PC-9 (cell line): ENCODE measurements around the gene PUS1. TPM values are rescaled to one million over a fixed set of nuclear protein-coding genes. Genes with fewer than 3 reads are reported as not detected.

Source experiments
- BruUV-seq: library from RNA; stranded (reverse); fragments of 400-500 nt; replicated peaks from 2 replicates; lab custom pipeline; 2021; lab: Mats Ljungman, UMichigan
- CTCF ChIA-PET: fragments of 300-600 bp; sonication (Branson Sonifier 250); formaldehyde crosslinking; loops from one replicate; lab custom pipeline; 2022; ENCODE audit warnings: antibody characterized with exemption; lab: Charles Lee
- POLR2A ChIA-PET: fragments of 300-600 bp; sonication (Branson Sonifier 250); formaldehyde crosslinking; loops from one replicate; lab custom pipeline; 2022; ENCODE audit warnings: antibody characterized with exemption; ENCODE audit not compliant: unreplicated experiment; lab: Charles Lee
- DNase-seq, 2 experiments: peaks; one replicate each; pipeline versions ENCODE4 v3.0.0 to v3.0.0-alpha.2; 2015 to 2022; ENCODE audit warnings: mixed read lengths in 1 of 2
- H2AFZ ChIP-seq: fragments of 200-600 bp; sonication (generic); 2 replicates; pipeline ENCODE4 v1.8.1; 2017; ENCODE audit warnings: antibody characterized with exemption
- H3F3A ChIP-seq: fragments of 200-600 bp; sonication (generic); 2 replicates; pipeline ENCODE4 v1.8.1; 2017; ENCODE audit warnings: antibody characterized with exemption, mild to moderate bottlenecking, low read depth; ENCODE audit not compliant: insufficient read depth
- H3K27ac ChIP-seq: fragments of 200-600 bp; sonication (generic); 2 replicates; pipeline ENCODE4 v1.6.1; 2016; ENCODE audit warnings: mixed run types
- H3K27me3 ChIP-seq: fragments of 200-600 bp; sonication (generic); 2 replicates; pipeline ENCODE4 v1.6.1; 2016; ENCODE audit warnings: low read depth, mixed run types; ENCODE audit not compliant: insufficient read depth
- H3K36me3 ChIP-seq: fragments of 200-600 bp; sonication (generic); 2 replicates; pipeline ENCODE4 v1.6.1; 2016; ENCODE audit warnings: low read depth, mixed run types
- H3K4me1 ChIP-seq: fragments of 200-600 bp; sonication (generic); replicated peaks from 2 replicates; pipeline ENCODE4 v1.6.1; 2016; ENCODE audit warnings: mixed run types; ENCODE audit not compliant: insufficient read depth
- H3K4me2 ChIP-seq: fragments of 200-600 bp; sonication (generic); 2 replicates; pipeline ENCODE4 v1.6.1; 2017; ENCODE audit warnings: mixed run types
- H3K4me3 ChIP-seq: fragments of 200-600 bp; sonication (generic); 2 replicates; pipeline ENCODE4 v1.6.1; 2016; ENCODE audit warnings: mixed run types
- H3K79me2 ChIP-seq: fragments of 200-600 bp; sonication (generic); 2 replicates; pipeline ENCODE4 v1.6.1; 2017; ENCODE audit warnings: low read depth, mixed run types
- H3K9me2 ChIP-seq: fragments of 200-600 bp; sonication (generic); 2 replicates; pipeline ENCODE4 v1.8.1; 2017; ENCODE audit warnings: mild to moderate bottlenecking; ENCODE audit not compliant: insufficient read depth
- H3K9me3 ChIP-seq: fragments of 200-600 bp; sonication (generic); 2 replicates; pipeline ENCODE4 v1.8.1; 2016; ENCODE audit warnings: low read depth; ENCODE audit not compliant: insufficient read depth
- H4K20me1 ChIP-seq: fragments of 200-600 bp; sonication (generic); 2 replicates; pipeline ENCODE4 v1.8.1; 2017; ENCODE audit not compliant: insufficient read depth
- CTCF ChIP-seq: fragments of 200-600 bp; sonication (generic); conservative IDR thresholded peaks from 2 replicates; pipeline ENCODE4 v1.6.1; 2017; ENCODE audit warnings: mixed run types, antibody characterized with exemption, mild to moderate bottlenecking, moderate library complexity
- EZH2 ChIP-seq: fragments of 200-600 bp; sonication (generic); IDR thresholded peaks from 2 replicates; pipeline ENCODE4 v1.8.0; 2017; ENCODE audit warnings: antibody characterized with exemption, low read depth
- intact Hi-C: fragments of 100-400 bp; cut with micrococcal nuclease; formaldehyde crosslinking; loops from one replicate; pipeline ENCODE4 v1.10.0; 2022; ENCODE audit not compliant: unreplicated experiment
- total RNA-seq: library from RNA; stranded (reverse); gene quantifications from 2 replicates; pipeline ENCODE4 v1.2.3, GENCODE V29; 2021

PUS1 gene
- total RNA-seq, 1 experiment from 2014 or later, result 37.0 TPM

- H3K27me3 ChIP-seq, result no peaks in the 10 kb centered on the region
- no peak overlapping the region for H2AFZ ChIP-seq
- CTCF ChIA-PET, result no interaction called here
- H4K20me1 ChIP-seq, result peaks cover 43% of the 10 kb centered on the region
- TF ChIP-seq CTCF (no peak), EZH2 (no peak)
- 0 out of 2 replicates have a peak, but pooled peaks cover 5% of the 10 kb centered on the region for H3K79me2 ChIP-seq
- H3K4me2 ChIP-seq, result no peak overlapping the region
- intact Hi-C loops, result no loop called here
- peaks cover 7% of the 10 kb centered on the region; the same call in 1 of the 2 replicates for H3F3A ChIP-seq
- H3K4me3 ChIP-seq, result no peak overlapping the region
- H3K9me3 ChIP-seq, result no peaks in the 10 kb centered on the region
- BruUV-seq, result no TSS peak
- peaks cover 1% of the 10 kb centered on the region for H3K4me1 ChIP-seq
- H3K27ac ChIP-seq, result no peak overlapping the region
- no peaks in the 10 kb centered on the region for H3K9me2 ChIP-seq
- DNase-seq, result no peak
- H3K36me3 ChIP-seq, result 0 out of 2 replicates have a peak, but pooled peaks cover 5% of the 10 kb centered on the region
- POLR2A ChIA-PET, result no interaction called here
These were observed 23.4 kb upstream of the PUS1 start for GRCh38 chr12:131905630-131906091.

GRCh38 chr12:131907379-131908091 is 21.5 kb upstream of the PUS1 start:
- no peak overlapping the region for H3K27ac ChIP-seq
- intact Hi-C loops, result no loop called here
- no peak overlapping the region for H3K4me3 ChIP-seq
- ChIA-PET CTCF (no interaction called here), POLR2A (no interaction called here)
- H3K4me1 ChIP-seq, result no peaks in the 10 kb centered on the region
- BruUV-seq, result no TSS peak
- peaks cover 13% of the 10 kb centered on the region for H3K36me3 ChIP-seq
- no peak for TF ChIP-seq EZH2
- TF ChIP-seq CTCF, result no peak
- no peaks in the 10 kb centered on the region for H3K79me2 ChIP-seq
- peaks cover 30% of the 10 kb centered on the region for H4K20me1 ChIP-seq
- H3K9me2 ChIP-seq, result no peaks in the 10 kb centered on the region
- no peak overlapping the region for H2AFZ ChIP-seq
- H3K9me3 ChIP-seq, result no peaks in the 10 kb centered on the region
- H3K27me3 ChIP-seq, result no peaks in the 10 kb centered on the region
- H3F3A ChIP-seq, result peaks cover 7% of the 10 kb centered on the region; the same call in 1 of the 2 replicates
- H3K4me2 ChIP-seq, result no peak overlapping the region
- DNase-seq, result no peak

GRCh38 chr12:131908092-131909080 is 20.7 kb upstream of the PUS1 start:
- H3K4me1 ChIP-seq, result no peaks in the 10 kb centered on the region
- H2AFZ ChIP-seq, result no peak overlapping the region
- POLR2A ChIA-PET, result no interaction called here
- BruUV-seq, result no TSS peak
- H3K4me3 ChIP-seq, result no peak overlapping the region
- H3K9me2 ChIP-seq, result no peaks in the 10 kb centered on the region
- no peak for TF ChIP-seq EZH2
- TF ChIP-seq CTCF, result no peak
- intact Hi-C loops, result no loop called here
- H3K27me3 ChIP-seq, result no peaks in the 10 kb centered on the region
- no peak overlapping the region for H3K27ac ChIP-seq
- DNase-seq, result no peak
- H4K20me1 ChIP-seq, result peaks cover 22% of the 10 kb centered on the region
- no peak overlapping the region for H3K4me2 ChIP-seq
- peaks cover 7% of the 10 kb centered on the region; the same call in 1 of the 2 replicates for H3F3A ChIP-seq
- H3K9me3 ChIP-seq, result no peaks in the 10 kb centered on the region
- H3K79me2 ChIP-seq, result no peaks in the 10 kb centered on the region
- peaks cover 13% of the 10 kb centered on the region for H3K36me3 ChIP-seq
- CTCF ChIA-PET, result no interaction called here
